ENCODE data around the gene FADS6.

DNA sequence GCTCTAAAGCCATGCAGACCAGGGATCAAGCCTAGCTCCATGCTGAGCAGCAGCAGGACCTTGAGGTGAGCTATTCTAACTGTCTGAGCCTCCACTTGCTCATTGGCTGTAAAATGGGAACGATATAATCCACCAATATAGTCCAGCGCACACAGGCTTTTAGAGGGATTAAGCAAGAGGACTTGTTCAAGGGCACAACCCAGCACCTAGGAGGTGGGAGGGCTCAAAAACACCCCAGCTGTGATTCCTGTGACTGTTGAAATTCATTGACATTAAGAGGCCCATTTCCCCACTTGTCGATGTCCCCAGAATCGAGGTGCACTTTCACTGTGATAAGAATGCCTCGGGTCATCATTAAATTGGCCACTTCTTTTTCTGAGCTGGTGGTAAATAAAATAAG, 25.5 kb upstream of the FADS6 start:
- TF ChIP-seq, protein P1, sequence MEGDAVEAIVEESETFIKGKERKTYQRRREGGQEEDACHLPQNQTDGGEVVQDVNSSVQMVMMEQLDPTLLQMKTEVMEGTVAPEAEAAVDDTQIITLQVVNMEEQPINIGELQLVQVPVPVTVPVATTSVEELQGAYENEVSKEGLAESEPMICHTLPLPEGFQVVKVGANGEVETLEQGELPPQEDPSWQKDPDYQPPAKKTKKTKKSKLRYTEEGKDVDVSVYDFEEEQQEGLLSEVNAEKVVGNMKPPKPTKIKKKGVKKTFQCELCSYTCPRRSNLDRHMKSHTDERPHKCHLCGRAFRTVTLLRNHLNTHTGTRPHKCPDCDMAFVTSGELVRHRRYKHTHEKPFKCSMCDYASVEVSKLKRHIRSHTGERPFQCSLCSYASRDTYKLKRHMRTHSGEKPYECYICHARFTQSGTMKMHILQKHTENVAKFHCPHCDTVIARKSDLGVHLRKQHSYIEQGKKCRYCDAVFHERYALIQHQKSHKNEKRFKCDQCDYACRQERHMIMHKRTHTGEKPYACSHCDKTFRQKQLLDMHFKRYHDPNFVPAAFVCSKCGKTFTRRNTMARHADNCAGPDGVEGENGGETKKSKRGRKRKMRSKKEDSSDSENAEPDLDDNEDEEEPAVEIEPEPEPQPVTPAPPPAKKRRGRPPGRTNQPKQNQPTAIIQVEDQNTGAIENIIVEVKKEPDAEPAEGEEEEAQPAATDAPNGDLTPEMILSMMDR (IDR thresholded peaks at IDR 0.05): no peak
- no peak for TF ChIP-seq POLR2AphosphoS5 (IDR thresholded peaks at IDR 0.05; ENCODE audit: low read depth, low read length)

Data from Panc1 (cell line).